GDM1 (cell line): ENCODE data around the gene CEP44.
"Not testable (repeated sequence)": the region's sequence is repeated elsewhere in the genome, so short reads cannot be mapped to it uniquely, and the experiment has no call there.

ENCODE experiments used
- DNase-seq: peaks from one replicate; lab custom pipeline; 2025; lab: John Stamatoyannopoulos, UW

The CEP44 gene

GRCh38 chr4:174324236-174324635, 40.5 kb downstream of the CEP44 start:
- no peak for DNase-seq

DNA sequence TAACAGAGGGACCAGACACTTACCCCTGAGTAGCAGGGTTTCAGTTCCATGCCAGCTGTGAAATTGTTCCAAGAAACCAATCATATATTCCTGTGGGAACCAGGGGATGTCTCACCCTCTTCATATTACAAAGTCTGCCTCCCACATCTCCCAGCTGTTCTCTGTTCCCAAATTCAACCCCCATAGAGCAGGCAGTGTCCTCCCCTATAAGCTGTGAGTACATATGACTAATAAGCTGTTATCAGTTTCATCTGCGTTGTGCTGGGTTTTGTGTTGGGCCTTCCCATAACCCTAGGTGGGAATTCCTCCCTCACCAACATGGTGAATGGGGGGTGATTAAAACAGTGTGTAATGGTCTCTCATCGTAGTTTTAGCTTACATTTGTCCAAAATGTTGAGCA, 41.0 kb downstream of the CEP44 start:
- DNase-seq, result no peak

- DNase-seq, result no peak
Observed at GRCh38 chr4:174332741-174333493, 49.2 kb downstream of the CEP44 start.

DNA sequence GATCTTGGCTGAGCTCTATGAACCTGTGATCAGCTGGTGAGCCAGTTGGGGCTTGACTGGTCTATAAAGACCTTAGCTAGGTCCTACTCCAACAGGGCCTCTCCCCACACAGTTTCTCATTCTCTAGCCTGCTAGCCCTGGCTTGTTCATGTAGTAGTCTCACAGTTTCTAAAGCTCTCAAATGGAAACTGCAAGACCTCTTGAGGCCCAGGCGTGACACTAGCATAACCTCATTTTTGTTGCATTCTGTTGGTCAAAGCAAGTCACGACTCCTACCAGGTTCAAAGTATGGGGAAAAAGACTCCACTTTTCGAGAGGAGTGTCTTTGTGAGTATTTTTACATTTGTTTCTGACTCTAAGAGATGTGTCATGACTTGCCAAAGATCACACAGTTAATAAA, 50.9 kb downstream of the CEP44 start:
- DNase-seq, result no peak

DNA sequence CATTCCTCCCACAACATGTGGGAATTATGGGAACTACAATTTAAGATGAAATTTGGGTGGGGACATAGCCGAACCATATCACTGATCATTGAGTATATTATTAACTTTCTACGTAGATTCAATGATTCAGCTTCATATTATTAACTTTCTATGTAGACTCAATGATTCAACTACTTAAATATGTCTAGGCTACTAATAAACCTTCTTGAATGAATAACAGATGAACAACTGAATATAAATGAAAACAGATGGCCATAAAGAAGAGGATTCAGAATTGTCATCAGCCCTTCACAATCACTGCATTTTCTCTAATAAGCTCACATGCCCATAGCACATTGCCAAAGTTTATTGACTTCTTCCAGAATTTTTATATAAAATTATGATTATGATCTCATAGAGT, 57.0 kb downstream of the CEP44 start:
- no peak for DNase-seq

GRCh38 chr4:174349156-174349555, 65.4 kb downstream of the CEP44 start:
- DNase-seq, result no peak

DNA sequence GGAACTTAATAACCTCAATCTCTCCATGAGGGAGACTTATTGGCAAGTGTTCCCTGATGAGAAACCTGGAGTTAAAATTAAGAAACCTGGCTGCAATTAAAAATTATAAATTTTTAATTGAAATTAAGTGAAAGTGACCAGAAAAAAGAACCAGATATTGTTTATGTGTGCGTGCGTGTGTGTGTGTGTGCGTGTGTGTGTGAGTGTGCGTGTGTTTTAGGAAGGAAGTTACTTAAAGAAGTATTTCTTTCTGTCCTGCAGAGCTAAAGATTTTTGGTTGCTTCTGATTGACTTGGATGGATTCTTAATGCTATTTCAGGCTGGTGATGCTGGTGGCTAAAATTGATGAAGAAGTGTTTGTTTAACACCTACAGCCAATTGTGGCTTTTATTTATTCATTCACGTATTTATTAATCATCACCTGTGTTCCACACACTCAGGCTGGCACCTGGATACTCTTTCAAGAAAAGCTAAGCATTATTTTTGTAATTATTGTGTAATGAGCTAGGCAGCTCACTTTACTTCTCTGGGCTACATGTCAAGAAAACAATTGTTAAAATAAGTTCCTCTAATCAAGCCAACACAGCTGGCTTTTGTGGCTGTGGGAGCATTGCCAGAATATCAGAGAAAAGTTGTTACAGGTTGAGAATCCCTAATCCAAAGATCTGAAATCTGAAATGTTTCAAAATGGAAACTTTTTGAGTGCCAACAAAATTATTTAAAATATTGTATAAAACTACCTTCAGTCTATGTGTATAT, 68.5 kb downstream of the CEP44 start:
- DNase-seq, result no peak

- DNase-seq, result no peak
Observed at GRCh38 chr4:174357321-174357720, 73.6 kb downstream of the CEP44 start.

DNA sequence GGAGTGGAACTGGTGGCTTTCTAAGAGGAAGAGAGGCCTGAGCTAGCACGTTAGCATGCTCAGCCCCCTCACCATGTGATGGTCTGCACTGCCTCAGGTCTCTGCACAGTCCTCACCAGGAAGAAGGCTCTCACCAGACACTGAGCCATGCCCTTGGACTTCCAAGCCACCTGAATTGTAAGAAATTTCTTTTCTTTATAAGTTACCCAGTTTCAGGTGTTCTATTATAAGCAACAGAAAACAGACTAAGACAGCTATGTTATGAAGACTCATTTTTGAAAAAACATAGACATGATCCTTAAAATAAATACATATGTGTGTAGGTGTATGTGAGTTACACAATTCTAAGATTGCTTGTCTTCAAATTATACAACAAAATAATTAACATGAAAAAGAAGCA, 74.7 kb downstream of the CEP44 start:
- DNase-seq, result no peak

DNA sequence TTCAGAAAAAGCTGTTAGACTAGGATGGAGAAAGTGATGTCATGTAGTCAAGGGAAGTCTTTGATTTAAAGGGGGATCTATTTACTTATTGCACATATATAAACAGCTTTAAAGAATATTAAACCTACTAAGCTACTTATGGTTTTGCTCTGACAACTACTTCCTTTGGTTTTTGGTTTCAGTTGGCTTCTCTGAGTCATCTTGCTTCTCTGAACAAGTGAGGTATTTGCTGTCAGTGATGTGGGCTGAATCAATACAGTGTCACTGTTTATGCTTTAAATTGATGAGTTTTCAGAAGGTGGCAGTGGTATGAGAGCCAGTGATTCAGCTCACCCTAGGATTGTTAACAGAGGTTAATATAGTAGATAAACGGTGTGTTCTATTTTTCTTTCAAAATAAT, 75.1 kb downstream of the CEP44 start:
- no peak for DNase-seq

DNA sequence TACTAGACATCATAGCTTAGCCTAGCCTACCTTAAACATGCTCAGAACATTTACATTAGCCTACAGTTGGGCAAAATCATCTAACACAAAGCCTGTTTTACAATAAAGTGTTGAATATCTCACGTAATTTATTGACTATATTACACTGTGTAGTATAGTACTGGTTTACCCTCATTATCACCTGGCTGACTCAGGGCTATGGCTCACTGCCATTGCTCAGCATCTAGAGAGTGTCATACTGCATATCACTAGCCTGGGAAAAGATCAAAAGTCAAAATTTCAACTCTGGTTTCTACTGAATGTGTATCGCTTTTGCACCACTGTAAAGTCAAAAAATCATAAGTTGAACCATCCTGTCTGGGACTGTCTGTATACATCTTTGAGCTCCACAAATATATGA, 78.6 kb downstream of the CEP44 start:
- no peak for DNase-seq

- DNase-seq, result not testable (repeated sequence)
Observed at GRCh38 chr4:174363782-174364181, 80.1 kb downstream of the CEP44 start.

- DNase-seq, result peak; percentile 29
Observed at GRCh38 chr4:174365018-174365587, 81.4 kb downstream of the CEP44 start.

- DNase-seq, result no peak
Observed at GRCh38 chr4:174369985-174370384, 86.3 kb downstream of the CEP44 start.

DNA sequence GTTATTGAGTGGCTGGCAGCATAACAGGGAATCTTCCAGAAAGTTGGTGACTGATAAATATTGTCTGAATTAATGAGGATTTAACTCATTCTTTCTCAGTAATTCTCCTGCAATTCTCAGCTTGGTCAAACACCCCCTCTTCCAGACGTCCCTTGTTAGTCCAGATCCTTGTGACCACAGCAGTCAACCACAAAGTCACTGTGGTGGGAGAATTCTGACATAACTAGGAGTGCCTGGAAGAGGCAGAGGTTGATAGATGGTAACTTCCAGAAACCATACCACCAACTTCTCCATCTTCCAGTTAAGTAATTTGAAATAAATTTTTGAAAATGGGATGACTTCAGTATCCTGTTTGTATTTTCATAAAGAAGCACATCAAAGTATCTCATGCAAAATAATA, 90.1 kb downstream of the CEP44 start:
- no peak for DNase-seq

DNA sequence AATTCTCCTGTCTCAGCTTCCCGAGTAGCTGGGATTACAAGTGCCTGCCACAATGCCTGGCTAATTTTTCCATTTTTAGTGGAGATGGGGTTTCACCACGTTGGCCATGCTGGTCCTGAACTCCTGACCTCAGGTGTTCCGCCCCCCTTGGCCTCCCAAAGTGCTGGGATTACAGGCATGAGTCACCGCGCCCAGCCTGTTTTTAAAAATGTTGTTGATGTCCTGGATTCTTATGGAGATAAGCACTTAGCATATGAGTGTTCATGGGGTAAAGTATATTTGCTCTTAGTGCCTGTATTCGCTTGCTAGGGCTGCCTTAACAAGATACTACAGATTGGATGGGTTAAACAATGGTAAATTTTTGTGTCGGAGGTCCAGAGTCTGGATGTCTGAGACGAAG, 91.7 kb downstream of the CEP44 start:
- no peak for DNase-seq

DNA sequence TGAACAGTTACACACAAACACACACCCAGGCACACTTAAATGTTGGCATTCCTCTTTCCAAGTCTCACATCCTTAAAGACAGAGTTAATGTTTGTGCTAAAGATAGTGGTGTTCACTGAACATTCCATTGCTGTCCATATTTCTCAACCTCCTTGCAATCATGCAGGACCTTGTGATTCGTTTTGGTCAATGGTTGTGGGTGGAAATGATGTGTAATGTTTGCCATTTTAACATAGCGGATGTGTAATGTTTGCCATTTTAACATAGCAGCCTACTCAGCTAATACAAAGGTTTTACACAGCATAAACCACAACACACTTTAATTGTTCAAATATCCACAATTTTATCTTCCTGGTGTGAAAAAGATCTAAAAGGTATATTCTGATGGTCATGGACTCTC, 93.9 kb downstream of the CEP44 start:
- DNase-seq, result no peak

DNA sequence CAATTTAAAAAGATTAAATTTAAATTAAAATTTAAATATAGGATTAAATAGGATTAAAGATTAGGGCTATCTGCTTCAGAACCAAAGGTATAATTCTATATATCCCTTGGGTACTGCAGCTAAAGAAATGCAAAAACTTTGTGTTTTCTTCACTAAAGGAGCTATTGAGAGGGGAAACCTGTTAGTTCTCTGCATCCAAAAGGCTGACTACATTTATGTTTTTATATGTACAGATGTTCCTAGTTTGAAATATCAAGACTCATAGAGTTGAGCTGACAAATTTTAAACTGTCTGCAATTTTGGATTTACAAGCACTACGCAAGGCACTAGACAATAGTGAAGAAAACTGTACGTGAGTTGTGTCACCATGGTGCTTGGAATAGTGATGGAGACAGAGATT, 95.2 kb downstream of the CEP44 start:
- DNase-seq, result no peak

GRCh38 chr4:174380206-174380605, 96.5 kb downstream of the CEP44 start:
- DNase-seq, result not testable (repeated sequence)

DNA sequence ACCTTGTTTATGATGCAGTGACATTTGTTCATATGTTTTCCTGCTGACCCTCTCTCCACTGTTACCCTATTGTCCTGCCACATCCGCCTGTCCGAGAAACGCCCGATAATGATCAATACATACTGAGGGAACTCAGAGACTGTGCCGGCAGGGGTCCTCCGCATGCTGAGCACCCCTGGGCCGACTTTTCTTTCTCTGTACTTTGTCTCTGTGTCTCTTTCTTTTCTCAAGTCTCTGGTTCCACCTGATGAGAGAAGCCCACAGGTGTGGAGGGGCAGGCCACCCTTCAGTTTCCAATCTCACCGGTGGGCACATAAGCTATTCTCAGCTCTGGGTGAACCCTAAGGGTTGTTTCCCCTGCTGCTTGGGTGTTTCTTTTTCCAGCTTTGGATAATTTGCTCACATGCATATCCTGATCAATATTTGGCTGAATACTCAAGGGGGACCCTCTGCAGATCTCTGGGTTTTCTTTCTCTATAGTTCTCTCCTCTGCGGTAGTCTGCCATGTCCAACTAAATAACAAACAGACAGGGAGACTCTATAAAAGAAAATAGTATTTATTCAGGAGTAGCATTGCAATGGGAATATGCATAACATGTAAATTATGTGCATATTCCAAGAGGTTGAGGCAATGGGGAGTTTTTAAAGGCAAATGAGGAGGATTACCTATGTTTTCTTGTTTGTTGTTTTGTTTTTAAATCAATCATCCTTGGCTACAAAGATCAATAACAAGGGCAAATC, 97.2 kb downstream of the CEP44 start:
- DNase-seq, result no peak

GRCh38 chr4:174381440-174381800, 97.7 kb downstream of the CEP44 start:
- no peak for DNase-seq
